IMR-90 (cell line): Measurements from ENCODE around the gene RASSF7. TPM values are rescaled to one million over a fixed set of nuclear protein-coding genes. Genes with fewer than 3 reads are reported as not detected.

Experiments used
- ATAC-seq: fragments of 200-7000 bp; cut with Tn5 transposase; 2 replicates; pipeline ENCODE4 v1.9.1; 2020; ENCODE audit warnings: low read depth, mild to moderate bottlenecking, moderate library complexity
- BruUV-seq: library from RNA; stranded (reverse); fragments of 400-500 nt; replicated peaks from 2 replicates; lab custom pipeline; 2021; lab: Mats Ljungman, UMichigan
- CTCF ChIA-PET: fragments of 300-600 bp; formaldehyde crosslinking; extraction: SDS; loops from one replicate; lab custom pipeline; 2021; ENCODE audit warnings: antibody characterized with exemption; lab: Yijun Ruan, JAX
- POLR2A ChIA-PET: fragments of 300-600 bp; sonication (Branson Sonifier 250); formaldehyde crosslinking; loops from one replicate; lab custom pipeline; 2022; ENCODE audit warnings: antibody characterized with exemption; ENCODE audit not compliant: unreplicated experiment; lab: Charles Lee
- DNase-seq: peaks from one replicate; pipeline ENCODE4 v3.0.0; 2013
- H2AFZ ChIP-seq: replicated peaks from 2 replicates; pipeline ENCODE3; 2013; ENCODE audit warnings: low read length, mild to moderate bottlenecking; ENCODE audit not compliant: poor library complexity
- H2AK5ac ChIP-seq: 2 replicates; pipeline ENCODE4 v1.6.1; 2013; ENCODE audit warnings: low read depth, low read length, inconsistent platforms
- H2AK9ac ChIP-seq: replicated peaks from 2 replicates; pipeline ENCODE3; 2013; ENCODE audit warnings: mild to moderate bottlenecking, low read depth, low read length, moderate library complexity; ENCODE audit not compliant: poor library complexity
- H2BK120ac ChIP-seq: 2 replicates; pipeline ENCODE4 v1.6.1; 2013; ENCODE audit warnings: low read depth, low read length, inconsistent platforms
- H2BK15ac ChIP-seq: 3 replicates; pipeline ENCODE4 v1.6.1; 2013; ENCODE audit warnings: low read depth, low read length, inconsistent platforms
- H2BK20ac ChIP-seq: 2 replicates; pipeline ENCODE4 v1.6.1; 2013; ENCODE audit warnings: low read depth, mild to moderate bottlenecking, inconsistent platforms, low read length, moderate library complexity
- H2BK5ac ChIP-seq: 2 replicates; pipeline ENCODE4 v1.6.1; 2013; ENCODE audit warnings: mild to moderate bottlenecking, low read depth, low read length, inconsistent platforms; ENCODE audit not compliant: poor library complexity, severe bottlenecking
- H3K14ac ChIP-seq: replicated peaks from 2 replicates; pipeline ENCODE4 v1.6.1; 2013; ENCODE audit warnings: low read depth, low read length, inconsistent platforms
- H3K18ac ChIP-seq: 2 replicates; pipeline ENCODE4 v1.6.1; 2013; ENCODE audit warnings: low read depth, low read length, control low read depth
- H3K23ac ChIP-seq: 2 replicates; pipeline ENCODE4 v1.6.1; 2013; ENCODE audit warnings: low read depth, low read length, inconsistent platforms
- H3K27ac ChIP-seq: 2 replicates; pipeline ENCODE4 v1.5.1; 2013; ENCODE audit warnings: mild to moderate bottlenecking, control low read depth, low read length; ENCODE audit not compliant: insufficient read depth
- H3K27me3 ChIP-seq: 2 replicates; pipeline ENCODE4 v1.6.1; 2013; ENCODE audit warnings: low read length; ENCODE audit not compliant: control insufficient read depth, insufficient read depth
- H3K36me3 ChIP-seq: 2 replicates; pipeline ENCODE4 v1.6.1; 2013; ENCODE audit warnings: low read length, mixed read lengths; ENCODE audit not compliant: control insufficient read depth, insufficient read depth
- H3K4ac ChIP-seq: 2 replicates; pipeline ENCODE4 v1.6.1; 2013; ENCODE audit warnings: low read depth, low read length, inconsistent platforms
- H3K4me1 ChIP-seq: 2 replicates; pipeline ENCODE4 v1.6.1; 2013; ENCODE audit warnings: low read length, mixed read lengths; ENCODE audit not compliant: control insufficient read depth, insufficient read depth
- H3K4me2 ChIP-seq: 2 replicates; pipeline ENCODE4 v1.6.1; 2013; ENCODE audit warnings: low read depth, mild to moderate bottlenecking, control low read depth, low read length, moderate library complexity
- H3K4me3 ChIP-seq: 2 replicates; pipeline ENCODE4 v1.5.1; 2013; ENCODE audit warnings: low read depth, mild to moderate bottlenecking, control low read depth, low read length, moderate library complexity; ENCODE audit not compliant: insufficient read depth
- H3K56ac ChIP-seq: 2 replicates; pipeline ENCODE4 v1.6.1; 2013; ENCODE audit warnings: low read length, inconsistent platforms; ENCODE audit not compliant: insufficient read depth; ENCODE audit errors: extremely low read depth
- H3K79me1 ChIP-seq, 2 experiments: 2 replicates each; pipeline ENCODE4 v1.6.1; 2013; ENCODE audit warnings: low read length in 2 of 2, inconsistent platforms in 1 of 2, low read depth in 1 of 2
- H3K9ac ChIP-seq: 2 replicates; pipeline ENCODE4 v1.6.1; 2013; ENCODE audit warnings: low read depth, low read length, control low read depth
- H3K9me1 ChIP-seq: 2 replicates; pipeline ENCODE4 v1.6.1; 2013; ENCODE audit warnings: low read length, inconsistent platforms; ENCODE audit not compliant: insufficient read depth
- H3K9me3 ChIP-seq: 2 replicates; pipeline ENCODE4 v1.6.1; 2013; ENCODE audit warnings: low read length; ENCODE audit not compliant: control insufficient read depth, insufficient read depth
- H4K20me1 ChIP-seq: 2 replicates; pipeline ENCODE4 v1.6.1; 2013; ENCODE audit warnings: low read length, inconsistent platforms; ENCODE audit not compliant: insufficient read depth
- H4K5ac ChIP-seq: 2 replicates; pipeline ENCODE4 v1.6.1; 2013; ENCODE audit warnings: mild to moderate bottlenecking, low read depth, low read length, control low read depth
- H4K8ac ChIP-seq, 2 experiments: 2 replicates each; pipeline ENCODE4 v1.6.1; 2013; ENCODE audit warnings: low read depth in 2 of 2, low read length in 2 of 2, control low read depth in 1 of 2, inconsistent platforms in 1 of 2
- H4K91ac ChIP-seq: 2 replicates; pipeline ENCODE4 v1.6.1; 2013; ENCODE audit warnings: low read depth, low read length, inconsistent platforms; ENCODE audit not compliant: insufficient read depth
- BHLHE40 ChIP-seq: fragments of 150-350 bp; IDR thresholded peaks from 2 replicates; pipeline ENCODE4 v1.6.1; 2016; ENCODE audit warnings: mild to moderate bottlenecking, low read depth, low read length
- CEBPB ChIP-seq: IDR thresholded peaks from 2 replicates; pipeline ENCODE4 v1.6.1; 2012; ENCODE audit warnings: low read depth, low read length, improper control_type of control experiment
- CHD1 ChIP-seq: IDR thresholded peaks from 2 replicates; pipeline ENCODE4 v1.6.1; 2012; ENCODE audit warnings: low read depth, low read length, improper control_type of control experiment
- FOS ChIP-seq: fragments of 150-350 bp; IDR thresholded peaks from 2 replicates; pipeline ENCODE4 v1.6.1; 2016; ENCODE audit warnings: low read depth, low read length
- MAFK ChIP-seq: IDR thresholded peaks from 2 replicates; pipeline ENCODE4 v1.6.1; 2012; ENCODE audit warnings: low read depth, low read length, improper control_type of control experiment
- MAZ ChIP-seq: IDR thresholded peaks from 2 replicates; pipeline ENCODE4 v1.6.1; 2012; ENCODE audit warnings: low read depth, mild to moderate bottlenecking, low read length, improper control_type of control experiment, moderate library complexity, borderline replicate concordance
- MXI1 ChIP-seq: IDR thresholded peaks from 2 replicates; pipeline ENCODE4 v1.6.1; 2012; ENCODE audit warnings: low read depth, mild to moderate bottlenecking, low read length, moderate library complexity, borderline replicate concordance
- NFE2L2 ChIP-seq: fragments of 150-350 bp; IDR thresholded peaks from 2 replicates; pipeline ENCODE4 v1.6.1; 2016; ENCODE audit warnings: low read depth, mild to moderate bottlenecking, low read length
- POLR2A ChIP-seq: IDR thresholded peaks from 2 replicates; pipeline ENCODE4 v1.6.1; 2012; ENCODE audit warnings: mild to moderate bottlenecking, low read depth, low read length
- RAD21 ChIP-seq: IDR thresholded peaks from 2 replicates; pipeline ENCODE4 v1.6.1; 2012; ENCODE audit warnings: low read length, improper control_type of control experiment
- RCOR1 ChIP-seq: IDR thresholded peaks from 2 replicates; pipeline ENCODE4 v1.6.1; 2012; ENCODE audit warnings: mild to moderate bottlenecking, low read length, improper control_type of control experiment; ENCODE audit not compliant: insufficient replicate concordance
- RFX5 ChIP-seq: IDR thresholded peaks from 2 replicates; pipeline ENCODE4 v1.8.0; 2012; ENCODE audit warnings: low read depth, mild to moderate bottlenecking, low read length, moderate library complexity
- SMC3 ChIP-seq: fragments of 150-350 bp; IDR thresholded peaks from 2 replicates; pipeline ENCODE4 v1.6.1; 2016; ENCODE audit warnings: low read depth, mild to moderate bottlenecking, antibody characterized with exemption, low read length, moderate library complexity
- WGBS, 2 experiments: methylation state at CpG; one replicate each; pipeline versions ENCODE4 v1.1.5 to v1.1.7; 2013; ENCODE audit warnings: missing lambda C conversion rate in 2 of 2; ENCODE audit not compliant: insufficient read length in 1 of 2; ENCODE audit errors: extremely low coverage in 2 of 2; 5-methylcytosine and 5-hydroxymethylcytosine counted together
- dilution Hi-C: fragments of 300-500 bp; cut with HindIII; formaldehyde crosslinking; loops from one replicate; pipeline ENCODE4 v1.14.3; 2018; ENCODE audit warnings: low sequenced_read_pairs; ENCODE audit not compliant: unreplicated experiment
- in situ Hi-C: fragments of 300-500 bp; cut with MboI; formaldehyde crosslinking; loops from 3 replicates; pipeline ENCODE4 v1.14.3; 2019; ENCODE audit warnings: low sequenced_read_pairs, inconsistent platforms, mixed read lengths
- intact Hi-C: fragments of 100-400 bp; cut with micrococcal nuclease; formaldehyde crosslinking; loops from 2 replicates; pipeline ENCODE4 v1.10.0; 2022
- polyA plus RNA-seq, 3 experiments: library from polyadenylated mRNA; depleted of rRNA; stranded (reverse); fragments of >200 nt; gene quantifications; 2 replicates each; pipeline ENCODE4 v1.2.3, GENCODE V29; 2012; ENCODE audit warnings: low replicate concordance in 1 of 3
- total RNA-seq: library from RNA; depleted of rRNA; stranded (reverse); fragments of >200 nt; gene quantifications from 2 replicates; pipeline ENCODE4 v1.2.3, GENCODE V29; 2012
- TF ChIP-seq, protein P1 (sequence below): fragments of 150-350 bp; IDR thresholded peaks from 2 replicates; pipeline ENCODE4 v1.6.1; 2017; ENCODE audit warnings: mild to moderate bottlenecking, antibody characterized with exemption, low read length, low read depth
- TF ChIP-seq, protein P2 (sequence below): conservative IDR thresholded peaks from 2 replicates; pipeline ENCODE4 v1.5.1; 2012; ENCODE audit warnings: mild to moderate bottlenecking, low read depth, low read length, improper control_type of control experiment
- TF ChIP-seq, protein P3 (sequence below): fragments of 150-350 bp; IDR thresholded peaks from 2 replicates; pipeline ENCODE4 v1.6.1; 2016; ENCODE audit warnings: low read depth, mild to moderate bottlenecking, low read length, moderate library complexity, borderline replicate concordance

RASSF7 gene
- total and polyA plus RNA-seq, 2 of the 4 experiments (the other 2 are of a cell fraction) = 6.8 to 18.5 TPM

DNA sequence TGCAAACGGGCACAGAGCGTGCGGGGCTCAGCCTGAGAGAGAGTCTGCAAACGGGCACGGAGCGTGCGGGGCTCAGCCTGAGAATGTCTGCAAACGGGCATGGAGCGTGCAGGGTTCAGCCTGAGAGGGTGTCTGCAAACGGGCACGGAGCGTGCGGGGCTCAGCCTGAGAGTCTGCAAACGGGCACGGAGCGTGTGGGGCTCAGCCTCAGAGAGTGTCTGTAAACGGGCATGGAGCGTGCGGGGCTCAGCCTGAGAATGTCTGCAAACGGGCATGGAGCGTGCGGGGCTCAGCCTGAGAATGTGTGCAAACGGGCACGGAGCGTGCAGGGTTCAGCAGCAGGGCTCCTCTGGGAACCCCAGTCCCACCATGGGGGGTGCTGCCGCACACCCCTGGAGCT, 29.0 kb downstream of the RASSF7 start:
- intact Hi-C loops = no loop called here
- Histone ChIP-seq H2BK120ac (no peak overlapping the region), H2AFZ (no peak overlapping the region), H3K14ac (no peak overlapping the region), H3K4ac (no peak overlapping the region), H3K56ac (no peak overlapping the region), H2AK9ac (peak overlapping the region; percentile 55), H3K23ac (no peak overlapping the region), H3K4me1 (peaks cover 7% of the 10 kb centered on the region; the same call in 1 of the 2 replicates), H3K9me1 (peaks cover 6% of the 10 kb centered on the region; the same call in 1 of the 2 replicates), H3K4me3 (no peak overlapping the region), H4K91ac (no peak overlapping the region), H4K8ac (no peak overlapping the region), H3K9ac (no peak overlapping the region), H3K4me2 (no peak overlapping the region), H3K36me3 (peaks cover 62% of the 10 kb centered on the region), H2BK20ac (no peak overlapping the region), H3K27me3 (no peaks in the 10 kb centered on the region), H2AK5ac (no peak overlapping the region), H4K5ac (no peak overlapping the region), H3K27ac (no peak overlapping the region), H3K18ac (no peak overlapping the region), H2BK5ac (no peak overlapping the region), H3K9me3 (no peaks in the 10 kb centered on the region), H4K20me1 (peaks cover 67% of the 10 kb centered on the region), H2BK15ac (no peak overlapping the region), H3K79me1 (peaks cover 36 to 74% of the 10 kb centered on the region in 2 experiments)
- ChIA-PET CTCF (no interaction called here), POLR2A (no interaction called here)
- dilution Hi-C loops = no loop called here
- TF ChIP-seq MAZ = no peak
- no peak for TF ChIP-seq BHLHE40
- TF ChIP-seq RFX5 = no peak
- TF ChIP-seq FOS = no peak
- no peak for TF ChIP-seq POLR2A
- TF ChIP-seq CHD1 = no peak
- no peak for TF ChIP-seq MAFK
- TF ChIP-seq RCOR1 = no peak
- TF ChIP-seq, protein P1, sequence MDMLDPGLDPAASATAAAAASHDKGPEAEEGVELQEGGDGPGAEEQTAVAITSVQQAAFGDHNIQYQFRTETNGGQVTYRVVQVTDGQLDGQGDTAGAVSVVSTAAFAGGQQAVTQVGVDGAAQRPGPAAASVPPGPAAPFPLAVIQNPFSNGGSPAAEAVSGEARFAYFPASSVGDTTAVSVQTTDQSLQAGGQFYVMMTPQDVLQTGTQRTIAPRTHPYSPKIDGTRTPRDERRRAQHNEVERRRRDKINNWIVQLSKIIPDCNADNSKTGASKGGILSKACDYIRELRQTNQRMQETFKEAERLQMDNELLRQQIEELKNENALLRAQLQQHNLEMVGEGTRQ = no peak
- TF ChIP-seq SMC3 = no peak
- TF ChIP-seq RAD21 = no peak
- TF ChIP-seq NFE2L2 = no peak
- TF ChIP-seq CEBPB = no peak
- TF ChIP-seq, protein P2, sequence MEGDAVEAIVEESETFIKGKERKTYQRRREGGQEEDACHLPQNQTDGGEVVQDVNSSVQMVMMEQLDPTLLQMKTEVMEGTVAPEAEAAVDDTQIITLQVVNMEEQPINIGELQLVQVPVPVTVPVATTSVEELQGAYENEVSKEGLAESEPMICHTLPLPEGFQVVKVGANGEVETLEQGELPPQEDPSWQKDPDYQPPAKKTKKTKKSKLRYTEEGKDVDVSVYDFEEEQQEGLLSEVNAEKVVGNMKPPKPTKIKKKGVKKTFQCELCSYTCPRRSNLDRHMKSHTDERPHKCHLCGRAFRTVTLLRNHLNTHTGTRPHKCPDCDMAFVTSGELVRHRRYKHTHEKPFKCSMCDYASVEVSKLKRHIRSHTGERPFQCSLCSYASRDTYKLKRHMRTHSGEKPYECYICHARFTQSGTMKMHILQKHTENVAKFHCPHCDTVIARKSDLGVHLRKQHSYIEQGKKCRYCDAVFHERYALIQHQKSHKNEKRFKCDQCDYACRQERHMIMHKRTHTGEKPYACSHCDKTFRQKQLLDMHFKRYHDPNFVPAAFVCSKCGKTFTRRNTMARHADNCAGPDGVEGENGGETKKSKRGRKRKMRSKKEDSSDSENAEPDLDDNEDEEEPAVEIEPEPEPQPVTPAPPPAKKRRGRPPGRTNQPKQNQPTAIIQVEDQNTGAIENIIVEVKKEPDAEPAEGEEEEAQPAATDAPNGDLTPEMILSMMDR = no peak
- no peak for TF ChIP-seq MXI1
- TF ChIP-seq, protein P3, sequence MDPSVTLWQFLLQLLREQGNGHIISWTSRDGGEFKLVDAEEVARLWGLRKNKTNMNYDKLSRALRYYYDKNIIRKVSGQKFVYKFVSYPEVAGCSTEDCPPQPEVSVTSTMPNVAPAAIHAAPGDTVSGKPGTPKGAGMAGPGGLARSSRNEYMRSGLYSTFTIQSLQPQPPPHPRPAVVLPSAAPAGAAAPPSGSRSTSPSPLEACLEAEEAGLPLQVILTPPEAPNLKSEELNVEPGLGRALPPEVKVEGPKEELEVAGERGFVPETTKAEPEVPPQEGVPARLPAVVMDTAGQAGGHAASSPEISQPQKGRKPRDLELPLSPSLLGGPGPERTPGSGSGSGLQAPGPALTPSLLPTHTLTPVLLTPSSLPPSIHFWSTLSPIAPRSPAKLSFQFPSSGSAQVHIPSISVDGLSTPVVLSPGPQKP = no peak
- no TSS peak for BruUV-seq
- WGBS, 2 experiments = 93% methylated on average over 18 of the region's 26 CpGs; no CpG with 5 or more reads in 1 of the 2 experiments
- in situ Hi-C loops = no loop called here
- ATAC-seq = no peak
- DNase-seq = no peak
